Measurements from ENCODE around the gene S100A6. TPM values are rescaled to one million over a fixed set of nuclear protein-coding genes. Genes with fewer than 3 reads are reported as not detected.

Gene S100A6
- total RNA-seq, 1 experiment from 2014 or later, result 1,633 TPM

DNA sequence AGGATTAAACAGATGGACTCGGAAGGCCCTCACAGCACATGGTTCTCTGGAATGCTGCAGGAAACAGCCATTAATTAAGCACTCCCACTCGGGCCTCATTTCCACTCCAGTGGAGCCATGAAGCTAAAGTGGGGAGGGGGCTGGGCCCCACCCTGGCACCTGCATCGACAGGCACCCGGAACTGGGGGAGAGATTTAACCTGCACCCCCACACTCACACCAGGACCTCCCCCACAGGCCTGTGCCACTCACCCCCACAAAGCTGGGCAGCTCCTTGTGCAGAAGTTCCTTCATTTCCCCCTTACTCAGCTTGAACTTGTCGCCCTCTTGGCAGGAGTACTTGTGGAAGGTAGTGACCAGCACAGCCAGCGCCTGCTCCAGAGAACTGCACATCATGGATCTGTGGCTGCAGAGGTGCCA lies 27.7 kb upstream of the S100A6 start:
- DNase-seq (ENCODE audit: low read depth, low spot score) (no peak), ATAC-seq (no peak)
- peak overlapping the region; percentile 80 for H3K9ac ChIP-seq (ENCODE audit: low read length)
- POLR2A ChIA-PET, result interaction anchor here (1.0 to 4.6 kb wide), 2 partner anchors 23 to 29 kb away, joined by 3 to 114 read pairs; partner anchors contain the start of genes S100A5 and S100A6
- no TSS peak for BruUV-seq (replicated peaks)
- no peaks in the 10 kb centered on the region for H3K9me2 ChIP-seq (ENCODE audit: insufficient read depth)
- TF ChIP-seq CBX3 (IDR thresholded peaks at IDR 0.05; ENCODE audit: low read depth) (no peak), EZH2 (IDR thresholded peaks at IDR 0.05) (no peak), ZNF274 (IDR thresholded peaks at IDR 0.05; ENCODE audit: low read depth, low read length) (no peak), EZH2phosphoT487 (IDR thresholded peaks at IDR 0.05; ENCODE audit: borderline replicate concordance) (no peak), ZFX (IDR thresholded peaks at IDR 0.05) (no peak), TCF7L2 (IDR thresholded peaks at IDR 0.05; ENCODE audit: borderline replicate concordance, extremely low read depth, insufficient read depth, insufficient read length) (no peak), FOSL1 (IDR thresholded peaks at IDR 0.05; ENCODE audit: low read depth) (no peak), YY1 (IDR thresholded peaks at IDR 0.05; ENCODE audit: extremely low read depth, insufficient replicate concordance, low read depth, low read length) (no peak), SIN3A (IDR thresholded peaks at IDR 0.05; ENCODE audit: low read depth) (no peak), EGR1 (IDR thresholded peaks at IDR 0.05; ENCODE audit: low read depth) (no peak), POLR2A (IDR thresholded peaks at IDR 0.05; ENCODE audit: borderline replicate concordance, extremely low read depth, insufficient read depth, insufficient read length) (no peak), JUND (IDR thresholded peaks at IDR 0.05) (no peak), CEBPB (IDR thresholded peaks at IDR 0.05; ENCODE audit: low read depth) (no peak), SP1 (IDR thresholded peaks at IDR 0.05; ENCODE audit: low read depth) (no peak)
- TF ChIP-seq, protein P1, sequence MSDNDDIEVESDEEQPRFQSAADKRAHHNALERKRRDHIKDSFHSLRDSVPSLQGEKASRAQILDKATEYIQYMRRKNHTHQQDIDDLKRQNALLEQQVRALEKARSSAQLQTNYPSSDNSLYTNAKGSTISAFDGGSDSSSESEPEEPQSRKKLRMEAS (IDR thresholded peaks at IDR 0.05), result no peak
- TF ChIP-seq, protein P2, sequence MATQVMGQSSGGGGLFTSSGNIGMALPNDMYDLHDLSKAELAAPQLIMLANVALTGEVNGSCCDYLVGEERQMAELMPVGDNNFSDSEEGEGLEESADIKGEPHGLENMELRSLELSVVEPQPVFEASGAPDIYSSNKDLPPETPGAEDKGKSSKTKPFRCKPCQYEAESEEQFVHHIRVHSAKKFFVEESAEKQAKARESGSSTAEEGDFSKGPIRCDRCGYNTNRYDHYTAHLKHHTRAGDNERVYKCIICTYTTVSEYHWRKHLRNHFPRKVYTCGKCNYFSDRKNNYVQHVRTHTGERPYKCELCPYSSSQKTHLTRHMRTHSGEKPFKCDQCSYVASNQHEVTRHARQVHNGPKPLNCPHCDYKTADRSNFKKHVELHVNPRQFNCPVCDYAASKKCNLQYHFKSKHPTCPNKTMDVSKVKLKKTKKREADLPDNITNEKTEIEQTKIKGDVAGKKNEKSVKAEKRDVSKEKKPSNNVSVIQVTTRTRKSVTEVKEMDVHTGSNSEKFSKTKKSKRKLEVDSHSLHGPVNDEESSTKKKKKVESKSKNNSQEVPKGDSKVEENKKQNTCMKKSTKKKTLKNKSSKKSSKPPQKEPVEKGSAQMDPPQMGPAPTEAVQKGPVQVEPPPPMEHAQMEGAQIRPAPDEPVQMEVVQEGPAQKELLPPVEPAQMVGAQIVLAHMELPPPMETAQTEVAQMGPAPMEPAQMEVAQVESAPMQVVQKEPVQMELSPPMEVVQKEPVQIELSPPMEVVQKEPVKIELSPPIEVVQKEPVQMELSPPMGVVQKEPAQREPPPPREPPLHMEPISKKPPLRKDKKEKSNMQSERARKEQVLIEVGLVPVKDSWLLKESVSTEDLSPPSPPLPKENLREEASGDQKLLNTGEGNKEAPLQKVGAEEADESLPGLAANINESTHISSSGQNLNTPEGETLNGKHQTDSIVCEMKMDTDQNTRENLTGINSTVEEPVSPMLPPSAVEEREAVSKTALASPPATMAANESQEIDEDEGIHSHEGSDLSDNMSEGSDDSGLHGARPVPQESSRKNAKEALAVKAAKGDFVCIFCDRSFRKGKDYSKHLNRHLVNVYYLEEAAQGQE (IDR thresholded peaks at IDR 0.05; ENCODE audit: low read depth), result no peak
- TF ChIP-seq, protein P3, sequence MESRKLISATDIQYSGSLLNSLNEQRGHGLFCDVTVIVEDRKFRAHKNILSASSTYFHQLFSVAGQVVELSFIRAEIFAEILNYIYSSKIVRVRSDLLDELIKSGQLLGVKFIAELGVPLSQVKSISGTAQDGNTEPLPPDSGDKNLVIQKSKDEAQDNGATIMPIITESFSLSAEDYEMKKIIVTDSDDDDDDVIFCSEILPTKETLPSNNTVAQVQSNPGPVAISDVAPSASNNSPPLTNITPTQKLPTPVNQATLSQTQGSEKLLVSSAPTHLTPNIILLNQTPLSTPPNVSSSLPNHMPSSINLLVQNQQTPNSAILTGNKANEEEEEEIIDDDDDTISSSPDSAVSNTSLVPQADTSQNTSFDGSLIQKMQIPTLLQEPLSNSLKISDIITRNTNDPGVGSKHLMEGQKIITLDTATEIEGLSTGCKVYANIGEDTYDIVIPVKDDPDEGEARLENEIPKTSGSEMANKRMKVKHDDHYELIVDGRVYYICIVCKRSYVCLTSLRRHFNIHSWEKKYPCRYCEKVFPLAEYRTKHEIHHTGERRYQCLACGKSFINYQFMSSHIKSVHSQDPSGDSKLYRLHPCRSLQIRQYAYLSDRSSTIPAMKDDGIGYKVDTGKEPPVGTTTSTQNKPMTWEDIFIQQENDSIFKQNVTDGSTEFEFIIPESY (IDR thresholded peaks at IDR 0.05; ENCODE audit: extremely low read depth, insufficient replicate concordance, low read length), result no peak
- TF ChIP-seq, protein P4, sequence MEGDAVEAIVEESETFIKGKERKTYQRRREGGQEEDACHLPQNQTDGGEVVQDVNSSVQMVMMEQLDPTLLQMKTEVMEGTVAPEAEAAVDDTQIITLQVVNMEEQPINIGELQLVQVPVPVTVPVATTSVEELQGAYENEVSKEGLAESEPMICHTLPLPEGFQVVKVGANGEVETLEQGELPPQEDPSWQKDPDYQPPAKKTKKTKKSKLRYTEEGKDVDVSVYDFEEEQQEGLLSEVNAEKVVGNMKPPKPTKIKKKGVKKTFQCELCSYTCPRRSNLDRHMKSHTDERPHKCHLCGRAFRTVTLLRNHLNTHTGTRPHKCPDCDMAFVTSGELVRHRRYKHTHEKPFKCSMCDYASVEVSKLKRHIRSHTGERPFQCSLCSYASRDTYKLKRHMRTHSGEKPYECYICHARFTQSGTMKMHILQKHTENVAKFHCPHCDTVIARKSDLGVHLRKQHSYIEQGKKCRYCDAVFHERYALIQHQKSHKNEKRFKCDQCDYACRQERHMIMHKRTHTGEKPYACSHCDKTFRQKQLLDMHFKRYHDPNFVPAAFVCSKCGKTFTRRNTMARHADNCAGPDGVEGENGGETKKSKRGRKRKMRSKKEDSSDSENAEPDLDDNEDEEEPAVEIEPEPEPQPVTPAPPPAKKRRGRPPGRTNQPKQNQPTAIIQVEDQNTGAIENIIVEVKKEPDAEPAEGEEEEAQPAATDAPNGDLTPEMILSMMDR (IDR thresholded peaks at IDR 0.05 in 2 of 3, conservative IDR thresholded peaks at IDR 0.05 in 1 of 3; ENCODE audit: borderline replicate concordance in 1 of 3, insufficient read depth in 1 of 3, low read depth in 2 of 3, low read length in 2 of 3), result no peak
- TF ChIP-seq, protein P5, sequence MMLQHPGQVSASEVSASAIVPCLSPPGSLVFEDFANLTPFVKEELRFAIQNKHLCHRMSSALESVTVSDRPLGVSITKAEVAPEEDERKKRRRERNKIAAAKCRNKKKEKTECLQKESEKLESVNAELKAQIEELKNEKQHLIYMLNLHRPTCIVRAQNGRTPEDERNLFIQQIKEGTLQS (IDR thresholded peaks at IDR 0.05), result no peak
- H4K20me1 ChIP-seq (ENCODE audit: insufficient read depth), result no peaks in the 10 kb centered on the region
- no peaks in the 10 kb centered on the region for H3K9me3 ChIP-seq (ENCODE audit: control insufficient read depth in 1 of 2, insufficient read depth in 1 of 2, low read depth in 1 of 2, low read length in 2 of 2)
- peak overlapping the region; percentile 100 for H3K27ac ChIP-seq (ENCODE audit: low read depth, low read length)
- H3K79me2 ChIP-seq (ENCODE audit: insufficient read depth, low read length), result no peaks in the 10 kb centered on the region
- intact Hi-C loops (cut with micrococcal nuclease), result no loop called here
- no peak overlapping the region for H3K4me3 ChIP-seq (replicated peaks in 1 of 2; ENCODE audit: low read depth in 1 of 2, low read length in 2 of 2)
- H3K4me1 ChIP-seq (ENCODE audit: control insufficient read depth in 1 of 2, insufficient read depth in 2 of 2, low read length in 2 of 2), result peaks cover 53 to 70% of the 10 kb centered on the region in 2 experiments
- no peak overlapping the region for H2AFZ ChIP-seq (ENCODE audit: low read depth, low read length, poor library complexity, severe bottlenecking)
- CTCF ChIA-PET, result interaction anchor here (1.5 kb wide), 1 partner anchor 9 kb away, joined by 5 read pairs; no protein-coding TSS in a partner anchor
- RAD21 ChIA-PET (ENCODE audit: low non-redundant PET in 1 of 2, low total read pairs in 2 of 2, uncharacterized antibody in 2 of 2, unreplicated experiment in 2 of 2), result no interaction called here
- H3K4me2 ChIP-seq (ENCODE audit: low read length), result peak overlapping the region; percentile 77
- H3K27me3 ChIP-seq (ENCODE audit: insufficient read depth, low read length), result no peaks in the 10 kb centered on the region
- H3K36me3 ChIP-seq (ENCODE audit: control insufficient read depth in 1 of 2, insufficient read depth in 2 of 2, low read length in 2 of 2), result no peaks in the 10 kb centered on the region

Data from HCT116 (cell line).